ENCODE data around the gene CHGA. TPM values are rescaled to one million over a fixed set of nuclear protein-coding genes. Genes with fewer than 3 reads are reported as not detected.

CHGA gene
- total and polyA plus RNA-seq, 2 of the 8 experiments (the other 6 are each of a cell fraction or from before 2014, with no cell fraction given), result 17.5 to 28.2 TPM

DNA sequence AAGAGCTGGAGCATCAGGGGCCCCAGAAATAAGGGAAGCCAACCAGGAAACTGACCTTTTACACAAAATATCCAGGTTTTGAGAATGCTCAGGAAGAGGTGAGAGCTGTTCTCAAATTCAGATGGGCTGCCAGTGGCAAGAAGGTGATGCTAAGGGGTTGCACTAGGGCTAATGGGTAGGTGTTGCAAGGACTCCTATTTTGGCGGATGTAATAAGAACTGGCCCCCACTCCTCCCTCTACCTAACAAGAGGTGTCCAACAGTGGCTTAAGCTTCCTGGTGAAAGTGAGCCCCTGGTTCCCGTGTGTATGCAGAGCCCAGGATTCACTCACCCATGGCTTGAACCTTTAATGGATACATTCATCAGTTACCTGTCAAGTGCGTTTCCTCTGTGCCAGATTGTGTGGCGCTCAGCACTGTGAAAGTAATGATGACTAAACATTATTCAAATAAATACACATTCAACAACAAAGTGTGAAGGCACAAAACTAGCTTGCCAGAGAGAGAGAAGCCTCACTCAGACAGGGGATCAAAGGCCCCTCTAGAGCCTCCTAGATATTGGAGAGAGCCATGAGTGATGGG is 705 bp upstream of the CHGA start:
- CTCF ChIA-PET (ENCODE audit: partially characterized antibody), result interaction anchor here (1.2 to 1.5 kb wide), 4 partner anchors 9 to 42 kb away, joined by 3 to 4 read pairs (median 3); no protein-coding TSS in a partner anchor
- peak overlapping the region; percentile 36 to 79 (median 68); a peak in 7 of 8 replicates for H3K4me3 ChIP-seq (ENCODE audit: extremely low read depth in 1 of 4, insufficient read depth in 2 of 4, low read depth in 3 of 4, low read length in 4 of 4)
- no peak overlapping the region for H2AK5ac ChIP-seq (ENCODE audit: low read depth, low read length)
- peak overlapping the region; percentile 47 to 95 for H3K4me2 ChIP-seq (ENCODE audit: insufficient read depth in 1 of 2, low read depth in 2 of 2, low read length in 2 of 2)
- peak overlapping the region; percentile 72; the same call in 1 of the 2 replicates for H4K8ac ChIP-seq (ENCODE audit: extremely low read depth, insufficient read depth, low read length)
- WGBS, 2 experiments (ENCODE audit: extremely low coverage in 1 of 2, insufficient coverage in 1 of 2, insufficient read length in 1 of 2, insufficient replicate concordance in 2 of 2, low coverage in 1 of 2, low lambda C conversion rate in 2 of 2, missing lambda C conversion rate in 1 of 2), result 80% methylated on average over 4 of the region's 4 CpGs; no CpG with 5 or more reads in 1 of the 2 experiments
- H3K79me1 ChIP-seq (ENCODE audit: low read depth, low read length), result no peaks in the 10 kb centered on the region
- no peak overlapping the region for H2BK120ac ChIP-seq (replicated peaks; ENCODE audit: low read depth, low read length)
- H2BK12ac ChIP-seq (ENCODE audit: low read depth, low read length), result 0 out of 2 replicates have a peak overlapping the region, but pooled peaks have one; percentile 87
- no peak overlapping the region for H3K4ac ChIP-seq (replicated peaks; ENCODE audit: insufficient read length, low read depth, low read length)
- H3K14ac ChIP-seq (ENCODE audit: insufficient read length), result no peak overlapping the region
- H4K91ac ChIP-seq (replicated peaks; ENCODE audit: insufficient read length, low read length), result no peak overlapping the region
- H2BK20ac ChIP-seq (ENCODE audit: low read length), result no peak overlapping the region
- H4K5ac ChIP-seq (ENCODE audit: insufficient read length, low read depth, low read length), result no peak overlapping the region
- no peaks in the 10 kb centered on the region for H3K9me3 ChIP-seq (ENCODE audit: insufficient read depth in 2 of 2, low read depth in 1 of 2, low read length in 1 of 2)
- FAIRE-seq, result no peak
- H3K18ac ChIP-seq (ENCODE audit: extremely low read depth, low read length), result peak overlapping the region; percentile 48; the same call in 1 of the 2 replicates
- H2BK15ac ChIP-seq (ENCODE audit: low read length), result no peak overlapping the region
- no peak overlapping the region for H3K27ac ChIP-seq (ENCODE audit: low read depth, low read length)
- H3K27me3 ChIP-seq (replicated peaks in 1 of 4; ENCODE audit: control insufficient read depth in 3 of 4, extremely low read depth in 1 of 4, insufficient read depth in 3 of 4, low read length in 3 of 4), result peaks cover 0 to 7% (median 2%) of the 10 kb centered on the region in 4 experiments; a peak in 3 of 7 replicates
- no peak for TF ChIP-seq KDM1A (IDR thresholded peaks at IDR 0.05; ENCODE audit: borderline replicate concordance, low read length)
- no peak for TF ChIP-seq BCL11A (IDR thresholded peaks at IDR 0.05; ENCODE audit: low read depth in 2 of 2, low read length in 2 of 2)
- no peak for TF ChIP-seq CTBP2 (IDR thresholded peaks at IDR 0.05; ENCODE audit: borderline replicate concordance, insufficient read depth, insufficient read length, low read length)
- TF ChIP-seq EGR1 (IDR thresholded peaks at IDR 0.05; ENCODE audit: borderline replicate concordance, low read depth, low read length), result no peak
- TF ChIP-seq PHF8 (conservative IDR thresholded peaks at IDR 0.05; ENCODE audit: low read depth, low read length), result no peak
- no peak for TF ChIP-seq RNF2 (IDR thresholded peaks at IDR 0.05; ENCODE audit: borderline replicate concordance, low read depth, low read length, missing control alignments, poor library complexity, severe bottlenecking)
- no peak for TF ChIP-seq HDAC2 (IDR thresholded peaks at IDR 0.05; ENCODE audit: borderline replicate concordance in 1 of 2, low read depth in 2 of 2, low read length in 2 of 2)
- no peak for TF ChIP-seq CEBPB (IDR thresholded peaks at IDR 0.05; ENCODE audit: low read depth, low read length)
- peak overlapping the region; percentile 97; the same call in 1 of the 2 replicates for H2AFZ ChIP-seq (ENCODE audit: low read length)
- H3K23ac ChIP-seq (ENCODE audit: insufficient read length), result no peak overlapping the region
- no peak overlapping the region; a peak in 1 of 7 replicates for H3K9ac ChIP-seq (replicated peaks in 1 of 4; ENCODE audit: extremely low read depth in 1 of 4, low read depth in 3 of 4, low read length in 3 of 4)
- peaks cover 0 to 15% (median 4%) of the 10 kb centered on the region in 4 experiments; a peak in 4 of 7 replicates for H3K4me1 ChIP-seq (replicated peaks in 1 of 4; ENCODE audit: control insufficient read depth in 3 of 4, insufficient read depth in 4 of 4, low read length in 3 of 4)
- peaks cover 0 to 3% of the 10 kb centered on the region in 2 experiments for H4K20me1 ChIP-seq (replicated peaks in 1 of 2; ENCODE audit: control insufficient read depth in 1 of 2, insufficient read depth in 2 of 2, low read length in 2 of 2)
- H2BK5ac ChIP-seq (ENCODE audit: low read depth, low read length), result no peak overlapping the region
- peaks cover 13% of the 10 kb centered on the region; the same call in 1 of the 2 replicates for H3K23me2 ChIP-seq (ENCODE audit: low read depth, low read length)
- DNase-seq (ENCODE audit: low read depth in 1 of 2, low spot score in 2 of 2), result no peak
- no peaks in the 10 kb centered on the region for H3K36me3 ChIP-seq (ENCODE audit: control insufficient read depth in 2 of 4, insufficient read depth in 4 of 4, low read length in 3 of 4)
- POLR2A ChIA-PET (ENCODE audit: partially characterized antibody), result interaction anchor here (0.8 to 1.9 kb wide), 5 partner anchors 8 to 42 kb away, joined by 3 to 10 read pairs (median 4); no protein-coding TSS in a partner anchor
- H3K56ac ChIP-seq (replicated peaks; ENCODE audit: insufficient read length, low read depth, low read length), result no peak overlapping the region
- no peaks in the 10 kb centered on the region for H3K79me2 ChIP-seq (ENCODE audit: control insufficient read depth in 1 of 2, insufficient read depth in 2 of 2, low read length in 2 of 2)

Data from H1 (cell line).